Stimulated activated naive B cell treated with anti-CD40 and anti-IgM and Interleukin-4, amounts not matched to agents 10 μg/mL and 1 μg/mL and 100 μg/mL, for 72 hours (primary cell): ENCODE measurements around the gene MDM4.
A peak's percentile ranks its signal among the peaks of the same experiment; 100 is the strongest.

Experiments
- ATAC-seq, 2 donors: fragments of 150-1000 bp; cut with Tn5 transposase; replicated peaks; 2 replicates each; pipeline ENCODE4 v1.10.0; 2021; ENCODE audit warnings: moderate library complexity in 1 of 2
- DNase-seq: peaks from one replicate; pipeline ENCODE4 v3.0.0; 2021
- H3K27ac Mint-ChIP-seq: one replicate; pipeline ENCODE4 v1.8.0; 2022; ENCODE audit warnings: mild to moderate bottlenecking, mixed read lengths
- H3K27me3 Mint-ChIP-seq, 2 donors: one replicate each; pipeline ENCODE4 v1.8.0; 2022; ENCODE audit warnings: mixed read lengths in 2 of 2
- H3K36me3 Mint-ChIP-seq, 2 donors: one replicate each; pipeline ENCODE4 v1.8.0; 2022; ENCODE audit warnings: mixed read lengths in 2 of 2, mild to moderate bottlenecking in 1 of 2
- H3K4me1 Mint-ChIP-seq, 2 donors: one replicate each; pipeline ENCODE4 v1.8.0; 2022; ENCODE audit warnings: mixed read lengths in 2 of 2, mild to moderate bottlenecking in 1 of 2
- H3K4me3 Mint-ChIP-seq, 2 donors: one replicate each; pipeline ENCODE4 v1.8.0; 2022; ENCODE audit warnings: mild to moderate bottlenecking in 2 of 2, mixed read lengths in 2 of 2, moderate library complexity in 1 of 2
- H3K9me3 Mint-ChIP-seq, 2 donors: one replicate each; pipeline ENCODE4 v1.8.0; 2022; ENCODE audit warnings: mixed read lengths in 2 of 2, mild to moderate bottlenecking in 1 of 2

Gene MDM4

DNA sequence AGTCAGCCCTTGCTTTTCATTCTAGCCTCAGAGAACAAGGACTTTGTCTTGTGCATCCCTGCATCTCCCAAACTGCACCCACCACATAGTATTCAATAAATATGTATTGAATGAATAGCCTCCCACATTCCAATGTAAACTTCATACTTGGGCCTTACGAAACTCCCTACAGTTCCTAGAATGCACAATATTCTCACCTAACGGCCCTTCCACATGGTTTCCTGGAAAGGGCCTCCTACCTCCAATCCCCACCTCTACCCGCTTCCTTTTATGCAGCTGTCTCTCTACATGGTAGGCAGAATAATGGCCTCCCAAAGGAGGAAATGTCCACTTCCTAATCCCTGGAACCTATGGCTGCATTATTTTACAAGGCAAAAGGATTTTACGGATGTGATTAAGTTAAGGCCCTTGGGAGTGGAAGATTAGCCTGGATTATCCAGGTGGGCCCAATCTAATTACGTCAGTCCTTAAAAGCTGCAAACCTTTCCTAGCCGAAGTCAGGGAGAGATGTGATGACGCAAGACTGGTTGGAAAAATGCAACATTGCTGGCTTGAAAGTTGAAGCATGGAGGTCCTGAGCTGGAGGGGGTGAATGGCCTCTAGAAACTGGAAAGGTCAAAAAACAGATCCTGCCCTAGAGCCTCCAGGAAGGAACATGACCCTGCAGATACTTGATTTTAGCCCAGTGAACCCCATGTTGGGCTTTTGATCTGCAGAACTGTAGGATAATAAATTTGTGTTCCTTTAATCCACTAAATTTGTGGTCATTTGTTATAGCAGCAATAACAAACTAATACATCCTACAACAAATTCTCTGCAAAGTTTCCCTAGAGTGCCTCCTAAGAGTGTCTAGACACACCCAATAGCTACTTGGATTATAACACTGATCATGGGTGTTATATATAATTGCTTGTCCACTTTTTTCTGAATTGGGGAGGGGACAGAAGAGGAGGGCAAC is 16.4 kb upstream of the MDM4 start:
- Mint-ChIP-seq H3K27ac (no peak overlapping the region), H3K4me3 (no peak overlapping the region), H3K4me1 (peaks cover 41 to 62% of the 10 kb centered on the region in 2 donors), H3K27me3 (no peaks in the 10 kb centered on the region), H3K9me3 (no peaks in the 10 kb centered on the region), H3K36me3 (no peaks in the 10 kb centered on the region)
- DNase-seq (no peak), ATAC-seq (no peak)

DNA sequence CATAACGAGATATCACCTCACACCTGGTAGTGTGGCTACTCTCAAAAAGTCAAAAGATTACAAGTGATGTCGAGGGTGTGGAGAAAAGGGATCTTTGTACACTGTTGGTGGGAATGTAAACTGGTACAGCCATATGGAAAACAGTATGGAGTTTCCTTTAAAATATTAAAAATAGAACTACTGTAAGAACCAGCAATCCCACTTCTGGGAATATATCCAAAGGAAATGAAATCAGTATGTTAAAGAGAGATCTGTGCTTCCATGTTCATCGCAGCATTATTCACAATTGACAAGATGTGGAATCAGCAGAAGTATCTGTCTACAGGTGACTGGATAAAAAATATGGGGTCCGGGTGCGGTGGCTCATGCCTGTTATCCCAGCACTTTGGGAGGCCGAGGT is 14.0 kb upstream of the MDM4 start:
- Mint-ChIP-seq H3K36me3 (peaks cover 5 to 11% of the 10 kb centered on the region in 2 donors), H3K27me3 (peaks cover 6 to 8% of the 10 kb centered on the region in 2 donors), H3K4me1 (peaks cover 40 to 59% of the 10 kb centered on the region in 2 donors), H3K4me3 (no peak overlapping the region), H3K27ac (no peak overlapping the region), H3K9me3 (peaks cover 2 to 4% of the 10 kb centered on the region in 2 donors)
- DNase-seq (no peak), ATAC-seq (no peak)

DNA sequence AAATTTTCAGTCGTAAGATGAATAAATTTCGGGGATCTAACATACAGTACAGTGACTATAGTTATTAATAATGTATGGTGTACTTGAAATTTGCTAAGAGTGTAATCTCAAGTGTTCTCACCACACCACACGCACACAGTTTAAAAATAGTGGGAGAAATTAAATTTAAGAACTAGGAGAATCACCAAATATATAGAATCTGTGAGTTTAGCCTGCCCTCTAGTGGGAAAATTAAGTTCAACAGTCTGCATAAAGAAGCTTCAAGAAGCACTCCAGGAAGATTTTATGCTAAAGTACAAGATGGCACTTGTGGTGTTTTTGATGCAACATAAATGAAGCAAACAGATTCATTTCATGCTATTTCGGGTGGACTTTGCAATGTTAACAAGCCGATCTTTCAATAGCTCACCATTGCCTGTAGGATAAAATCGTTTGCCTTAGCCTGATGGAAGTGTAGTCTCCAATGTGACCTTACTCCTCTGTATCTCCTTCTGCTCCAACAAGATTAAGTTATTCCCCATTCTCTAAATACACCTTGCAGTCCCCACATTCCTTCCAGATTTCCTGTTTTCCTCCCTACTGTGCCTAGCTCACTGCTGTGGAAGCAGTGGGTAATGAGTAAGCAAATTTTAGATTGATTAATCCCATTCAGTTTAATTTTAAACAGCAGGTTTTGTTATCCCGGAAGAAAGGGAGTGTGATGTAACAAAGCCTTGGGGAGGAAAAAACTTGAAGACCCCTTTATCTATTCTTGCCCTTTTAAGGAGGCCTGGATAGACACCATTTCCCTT is 12.9 kb upstream of the MDM4 start:
- no peak for DNase-seq
- H3K4me1 Mint-ChIP-seq = peaks cover 33 to 57% of the 10 kb centered on the region in 2 donors

DNA sequence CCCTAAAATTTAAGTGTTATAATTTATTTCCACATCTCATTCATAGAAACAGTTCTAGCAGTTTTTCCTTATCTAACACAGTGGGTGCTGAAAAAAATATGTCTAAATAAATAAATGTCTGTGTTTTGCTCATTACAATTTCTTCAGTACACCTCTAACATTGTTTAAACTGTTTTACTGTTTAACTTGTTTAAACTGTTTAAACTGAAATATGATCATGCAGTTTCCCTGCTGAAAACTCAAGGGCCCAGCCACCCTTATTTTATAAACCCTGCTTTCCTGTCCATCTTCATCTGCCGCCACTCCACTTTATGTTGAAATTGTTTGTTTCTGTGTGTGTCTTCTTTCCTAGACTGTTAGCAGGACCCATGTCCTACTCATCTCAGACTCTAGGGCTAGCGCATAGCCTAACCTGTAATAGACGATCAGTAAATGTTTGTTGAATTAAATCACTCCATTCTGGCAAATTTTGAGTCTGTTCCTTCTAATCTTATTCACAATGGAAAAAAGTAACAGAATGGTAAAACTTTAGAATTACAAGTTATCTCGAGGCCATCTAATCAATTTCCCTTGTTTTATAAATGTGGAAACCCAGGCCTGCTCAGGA is 12.2 kb upstream of the MDM4 start:
- Mint-ChIP-seq H3K4me1 (peaks cover 26 to 50% of the 10 kb centered on the region in 2 donors), H3K27me3 (peaks cover 6 to 8% of the 10 kb centered on the region in 2 donors), H3K9me3 (peaks cover 2 to 4% of the 10 kb centered on the region in 2 donors), H3K4me3 (no peak overlapping the region), H3K27ac (no peak overlapping the region), H3K36me3 (peaks cover 5 to 11% of the 10 kb centered on the region in 2 donors)
- no peak for DNase-seq
- ATAC-seq = no peak

More for the DNA sequence above, 12.9 kb upstream of the MDM4 start:
- H3K4me3 Mint-ChIP-seq = no peak overlapping the region
- no peak for ATAC-seq
- peaks cover 6 to 8% of the 10 kb centered on the region in 2 donors for H3K27me3 Mint-ChIP-seq
- H3K36me3 Mint-ChIP-seq = peaks cover 5 to 11% of the 10 kb centered on the region in 2 donors
- peaks cover 2 to 4% of the 10 kb centered on the region in 2 donors for H3K9me3 Mint-ChIP-seq
- peak overlapping the region; percentile 42 for H3K27ac Mint-ChIP-seq

DNA sequence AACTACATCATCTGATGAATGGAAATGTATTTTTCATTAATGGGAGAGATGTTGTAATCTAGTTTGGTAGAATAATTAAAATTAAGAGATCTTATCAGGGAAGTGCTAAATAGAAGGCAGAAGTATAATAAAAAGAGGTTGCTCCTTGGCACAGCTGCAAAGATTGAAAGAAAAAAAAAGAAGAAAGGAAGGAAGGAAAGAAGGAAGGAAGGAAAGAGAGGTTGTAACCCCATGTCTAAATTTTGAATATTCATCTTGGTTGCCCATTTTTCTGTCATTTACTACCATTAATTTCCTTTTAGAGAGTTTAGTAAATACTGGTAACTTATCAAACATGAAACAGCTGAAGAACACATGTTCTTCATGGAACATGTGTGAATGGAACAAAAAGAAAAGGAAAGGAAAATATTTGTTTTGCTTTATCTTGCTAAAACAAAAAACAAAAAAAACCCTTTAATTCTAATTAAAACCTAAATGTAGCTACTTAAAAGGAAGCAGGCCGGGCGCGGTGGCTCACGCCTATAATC is 10.5 kb upstream of the MDM4 start:
- Mint-ChIP-seq H3K36me3 (peaks cover 5 to 11% of the 10 kb centered on the region in 2 donors), H3K27me3 (peaks cover 6 to 8% of the 10 kb centered on the region in 2 donors), H3K27ac (peak overlapping the region; percentile 97), H3K4me1 (peaks cover 19 to 43% of the 10 kb centered on the region in 2 donors), H3K4me3 (peak overlapping the region; percentile 80 to 89), H3K9me3 (peaks cover 2 to 4% of the 10 kb centered on the region in 2 donors)
- DNase-seq (no peak), ATAC-seq (no peak)

DNA sequence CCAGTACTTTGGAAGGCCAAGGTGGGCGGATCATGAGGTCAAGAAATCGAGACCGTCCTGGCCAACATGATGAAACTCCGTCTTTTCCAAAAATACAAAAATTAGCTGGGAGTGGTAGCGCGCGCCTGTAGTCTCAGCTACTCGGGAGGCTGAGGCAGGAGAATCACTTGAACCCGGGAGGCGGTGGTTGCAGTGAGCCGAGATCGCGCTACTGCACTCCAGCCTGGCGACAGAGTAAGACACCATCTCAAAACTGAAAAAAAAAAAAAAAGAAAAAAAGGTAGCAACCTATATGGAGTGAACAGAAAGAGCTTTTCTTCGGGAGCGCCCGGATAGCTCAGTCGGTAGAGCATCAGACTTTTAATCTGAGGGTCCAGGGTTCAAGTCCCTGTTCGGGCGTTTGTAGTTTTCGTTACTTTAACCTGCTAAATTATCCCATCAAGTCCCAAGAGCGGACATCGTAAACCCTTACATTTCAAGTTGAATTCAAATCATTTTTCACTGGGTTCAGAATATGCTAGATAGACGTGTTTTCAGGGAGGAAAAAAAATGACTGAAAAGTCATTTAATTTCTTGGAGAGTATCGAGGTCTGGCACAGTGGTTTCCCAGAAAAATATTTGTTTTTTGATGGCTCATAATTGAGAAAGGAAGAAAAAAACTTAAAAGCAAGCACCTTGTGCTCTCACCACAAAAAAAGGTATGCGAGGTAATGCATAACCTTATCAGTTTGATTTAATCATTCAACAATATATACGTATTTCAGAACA is 9.8 kb upstream of the MDM4 start:
- Mint-ChIP-seq H3K4me3 (peak overlapping the region; percentile 80 to 89), H3K27ac (peak overlapping the region; percentile 97), H3K4me1 (peaks cover 23 to 49% of the 10 kb centered on the region in 2 donors), H3K9me3 (peaks cover 4% of the 10 kb centered on the region in 2 donors), H3K36me3 (peaks cover 8 to 11% of the 10 kb centered on the region in 2 donors), H3K27me3 (peaks cover 6 to 8% of the 10 kb centered on the region in 2 donors)
- ATAC-seq = peak; percentile 86 to 87
- peak; percentile 70 for DNase-seq

DNA sequence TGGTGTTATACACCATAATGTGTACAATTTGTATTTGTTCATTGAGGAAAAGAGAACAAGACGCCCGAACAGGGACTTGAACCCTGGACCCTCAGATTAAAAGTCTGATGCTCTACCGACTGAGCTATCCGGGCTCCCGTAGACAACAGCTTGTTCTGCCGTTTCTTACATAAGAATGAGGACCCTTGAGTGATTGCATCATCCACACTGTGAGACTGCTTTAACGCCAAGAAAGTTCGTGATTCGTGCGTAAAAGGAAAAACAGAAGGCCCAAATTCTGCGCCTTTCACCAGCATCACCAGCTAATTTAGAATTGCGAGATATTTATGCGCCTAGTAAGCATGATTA is 9.3 kb upstream of the MDM4 start:
- H3K36me3 Mint-ChIP-seq = peaks cover 9 to 11% of the 10 kb centered on the region in 2 donors
- peaks cover 21 to 47% of the 10 kb centered on the region in 2 donors for H3K4me1 Mint-ChIP-seq
- peak; percentile 71 to 79 for ATAC-seq
- DNase-seq = peak; percentile 90
- peaks cover 4% of the 10 kb centered on the region in 2 donors for H3K9me3 Mint-ChIP-seq
- peak overlapping the region; percentile 80 to 89 for H3K4me3 Mint-ChIP-seq
- peak overlapping the region; percentile 97 for H3K27ac Mint-ChIP-seq
- H3K27me3 Mint-ChIP-seq = peaks cover 6 to 8% of the 10 kb centered on the region in 2 donors

DNA sequence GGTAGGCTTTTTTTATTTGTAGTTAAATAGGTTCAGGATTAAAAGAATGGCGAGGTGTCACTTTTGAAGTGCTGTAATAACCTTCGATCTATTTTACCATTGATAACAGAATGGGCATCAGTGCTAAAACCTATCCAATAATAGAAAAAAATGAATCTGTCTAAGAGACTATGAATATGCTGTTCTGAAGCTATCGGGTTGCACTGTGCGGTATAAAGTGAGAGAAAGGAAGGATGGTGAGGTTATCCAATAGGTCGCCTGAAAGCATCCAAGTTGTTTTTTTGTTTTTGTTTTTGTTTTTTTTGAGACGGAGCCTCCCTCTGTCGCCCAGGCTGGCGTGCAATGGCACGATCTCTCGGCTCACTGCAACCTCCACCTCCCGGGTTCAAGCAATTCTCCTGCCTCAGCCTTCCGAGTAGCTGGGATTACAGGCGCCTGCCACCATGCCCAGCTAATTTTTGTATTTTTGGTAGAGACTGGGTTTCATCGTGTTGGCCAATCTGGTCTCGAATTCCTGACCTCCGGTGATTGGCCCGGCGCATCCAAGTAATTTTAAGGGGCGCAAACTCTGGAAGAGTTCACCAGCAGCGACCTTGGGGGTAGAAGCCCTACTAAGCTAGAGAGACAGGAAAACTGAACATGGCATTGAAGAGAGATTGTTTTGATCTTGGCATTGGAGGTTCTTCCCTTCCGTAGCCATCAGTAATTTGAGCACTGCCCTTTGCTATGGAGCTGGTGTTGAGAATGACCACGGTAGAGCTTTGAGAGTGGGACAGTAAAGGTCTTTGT is 8.7 kb upstream of the MDM4 start:
- Mint-ChIP-seq H3K27ac (peak overlapping the region; percentile 97), H3K36me3 (peaks cover 9 to 11% of the 10 kb centered on the region in 2 donors), H3K4me1 (peaks cover 21 to 47% of the 10 kb centered on the region in 2 donors), H3K27me3 (peaks cover 6 to 8% of the 10 kb centered on the region in 2 donors), H3K4me3 (peak overlapping the region; percentile 80 to 89), H3K9me3 (peaks cover 4% of the 10 kb centered on the region in 2 donors)
- peak; percentile 4 for ATAC-seq
- no peak for DNase-seq

DNA sequence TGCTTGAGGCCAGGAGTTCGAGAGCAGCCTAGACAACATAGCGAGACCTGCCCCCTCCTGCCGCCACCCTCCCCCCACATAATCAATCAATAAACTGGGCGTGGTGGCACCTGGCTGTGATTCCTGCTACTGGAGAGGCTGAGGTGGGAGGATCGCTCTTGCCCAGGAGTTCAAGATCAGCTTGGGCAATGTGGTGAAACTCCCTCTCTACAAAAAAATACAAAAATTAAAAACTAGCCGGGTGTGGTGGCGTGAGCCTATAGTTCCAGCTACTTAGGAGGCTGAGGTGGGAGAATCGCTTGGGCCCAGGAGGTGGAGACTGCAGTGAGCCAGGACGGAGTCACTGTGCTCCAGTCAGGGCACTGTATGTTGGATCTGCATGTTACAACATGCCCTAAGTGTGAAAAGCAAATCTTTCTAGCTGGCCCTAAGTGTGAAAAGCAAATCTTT is 7.0 kb upstream of the MDM4 start:
- Mint-ChIP-seq H3K9me3 (peaks cover 4% of the 10 kb centered on the region in 2 donors), H3K4me3 (no peak overlapping the region), H3K27me3 (peaks cover 6 to 8% of the 10 kb centered on the region in 2 donors), H3K4me1 (peaks cover 21 to 49% of the 10 kb centered on the region in 2 donors), H3K36me3 (peaks cover 9 to 11% of the 10 kb centered on the region in 2 donors), H3K27ac (peak overlapping the region; percentile 3)
- ATAC-seq (no peak), DNase-seq (no peak)

DNA sequence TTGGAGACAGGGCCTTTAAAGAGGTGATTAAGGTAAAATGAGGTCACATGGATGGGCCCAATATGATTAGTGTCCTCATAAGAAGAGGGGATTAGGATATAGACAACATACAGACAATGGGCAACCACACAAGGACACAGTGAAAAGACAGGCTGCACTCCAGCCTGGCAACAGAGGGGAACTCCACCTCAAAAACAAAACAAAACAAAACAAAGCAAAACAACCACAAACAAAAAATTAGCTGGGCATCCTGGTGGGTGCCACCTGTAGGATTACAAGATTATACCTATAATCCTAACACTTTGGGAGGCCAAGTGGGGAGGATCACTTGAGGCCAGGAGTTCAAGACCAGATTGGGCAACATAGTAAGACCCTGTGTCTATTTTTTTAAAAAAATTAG is 4.8 kb upstream of the MDM4 start:
- H3K9me3 Mint-ChIP-seq = peaks cover 1 to 2% of the 10 kb centered on the region in 2 donors
- peak overlapping the region; percentile 70 for H3K27ac Mint-ChIP-seq
- H3K4me1 Mint-ChIP-seq = peaks cover 17 to 47% of the 10 kb centered on the region in 2 donors
- H3K4me3 Mint-ChIP-seq = no peak overlapping the region
- H3K36me3 Mint-ChIP-seq = peaks cover 7 to 8% of the 10 kb centered on the region in 2 donors
- peaks cover 2 to 5% of the 10 kb centered on the region in 2 donors for H3K27me3 Mint-ChIP-seq
- DNase-seq (no peak), ATAC-seq (no peak)

DNA sequence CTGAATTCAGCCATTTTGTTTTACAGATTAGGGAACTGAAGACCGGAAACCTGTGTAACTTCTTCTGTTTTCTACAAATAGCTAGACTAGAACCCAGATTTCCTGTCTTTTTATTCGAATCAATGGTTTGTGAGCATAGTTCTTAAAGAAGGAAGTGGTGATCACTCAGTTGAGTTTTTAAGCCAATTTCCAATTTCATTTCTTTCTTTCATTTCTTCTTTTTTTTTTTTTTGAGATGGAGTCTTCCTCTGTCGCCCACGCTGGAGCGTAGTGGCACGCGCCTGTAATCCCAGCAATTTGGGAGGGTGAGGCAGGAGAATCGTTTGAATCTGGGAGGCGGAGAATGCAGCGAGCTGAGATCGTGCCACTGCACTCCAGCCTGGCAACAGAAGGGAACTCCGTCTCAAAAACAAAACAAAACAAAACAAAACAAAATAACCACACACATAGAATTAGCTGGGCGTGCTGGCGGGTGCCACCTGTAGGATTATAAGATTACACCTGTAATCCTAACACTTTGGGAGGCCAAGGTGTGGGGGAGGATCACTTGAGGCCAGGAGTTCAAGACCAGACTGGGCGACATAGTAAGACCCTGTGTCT is 3.0 kb upstream of the MDM4 start:
- H3K9me3 Mint-ChIP-seq = peaks cover 0 to 2% of the 10 kb centered on the region in 2 donors
- no peaks in the 10 kb centered on the region for H3K27me3 Mint-ChIP-seq
- peak overlapping the region; percentile 84 to 85 for H3K4me3 Mint-ChIP-seq
- peak overlapping the region; percentile 98 for H3K27ac Mint-ChIP-seq
- peaks cover 17 to 39% of the 10 kb centered on the region in 2 donors for H3K4me1 Mint-ChIP-seq
- ATAC-seq (peak; percentile 57 to 65), DNase-seq (peak; percentile 63)
- peaks cover 2 to 4% of the 10 kb centered on the region in 2 donors for H3K36me3 Mint-ChIP-seq

DNA sequence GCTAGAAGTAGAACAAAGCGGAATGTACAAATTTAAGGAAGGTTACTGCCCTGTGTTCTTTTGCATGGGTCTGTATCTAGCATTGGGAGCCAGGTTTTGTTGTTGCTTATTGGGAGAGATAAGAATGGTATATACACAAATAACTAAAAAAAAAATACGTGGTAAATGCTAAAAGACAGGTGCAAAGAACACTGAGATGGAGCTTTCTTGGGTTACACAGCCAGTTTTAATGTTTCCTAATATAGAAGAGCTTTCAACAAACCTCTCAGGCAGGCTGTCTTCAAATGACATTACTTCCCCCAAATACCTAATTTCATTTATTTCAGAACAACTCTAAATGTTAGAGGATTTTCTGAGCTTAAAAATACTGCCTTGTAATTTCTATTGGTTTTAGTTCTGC is 1.4 kb upstream of the MDM4 start:
- Mint-ChIP-seq H3K4me1 (peaks cover 25 to 55% of the 10 kb centered on the region in 2 donors), H3K27ac (peak overlapping the region; percentile 87), H3K36me3 (peaks cover 18 to 20% of the 10 kb centered on the region in 2 donors), H3K4me3 (peak overlapping the region in 1 of 2 donors; percentile 22), H3K9me3 (peaks cover 0 to 2% of the 10 kb centered on the region in 2 donors), H3K27me3 (no peaks in the 10 kb centered on the region)
- DNase-seq (no peak), ATAC-seq (no peak)
